Ovary (tissue), 3 donors: ENCODE measurements around the gene CHMP5.

ENCODE experiments used
- POLR2A ChIP-seq: fragments of 450-650 bp; IDR thresholded peaks from one replicate; pipeline ENCODE4 v1.6.1; 2017; ENCODE audit warnings: antibody characterized with exemption, mild to moderate bottlenecking, moderate library complexity
- TF ChIP-seq, protein P1 (sequence below), 3 donors: fragments of 450-650 bp in 2 of 3; fragments of 200-600 bp in 1 of 3; IDR thresholded peaks; one replicate each; pipeline versions ENCODE4 v1.5.1 to v1.8.0; 2016 to 2022; ENCODE audit warnings: antibody characterized with exemption in 3 of 3, mild to moderate bottlenecking in 1 of 3
- donor health status: DM: no; HTN: no; CAD: no.

DNA sequence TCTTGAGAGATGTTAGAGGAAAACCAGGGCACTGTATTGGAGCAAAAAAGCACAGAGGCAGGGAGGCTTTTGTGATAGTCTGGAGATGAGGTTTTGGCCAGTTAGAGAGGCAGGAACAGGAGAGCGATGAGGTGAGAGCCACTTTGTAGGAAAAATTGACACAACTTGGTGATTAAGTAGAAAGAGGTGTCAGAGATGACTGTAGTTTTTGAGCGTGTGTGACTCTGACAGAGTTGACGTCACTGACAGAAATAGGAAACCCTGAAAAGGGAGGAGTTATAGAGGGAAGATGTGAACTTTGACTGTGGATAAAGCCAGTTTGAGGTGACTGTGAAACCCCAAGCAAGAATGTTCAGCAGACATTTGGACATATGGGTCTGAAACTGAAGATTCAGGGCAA is 41.2 kb downstream of the CHMP5 start:
- TF ChIP-seq, protein P1, sequence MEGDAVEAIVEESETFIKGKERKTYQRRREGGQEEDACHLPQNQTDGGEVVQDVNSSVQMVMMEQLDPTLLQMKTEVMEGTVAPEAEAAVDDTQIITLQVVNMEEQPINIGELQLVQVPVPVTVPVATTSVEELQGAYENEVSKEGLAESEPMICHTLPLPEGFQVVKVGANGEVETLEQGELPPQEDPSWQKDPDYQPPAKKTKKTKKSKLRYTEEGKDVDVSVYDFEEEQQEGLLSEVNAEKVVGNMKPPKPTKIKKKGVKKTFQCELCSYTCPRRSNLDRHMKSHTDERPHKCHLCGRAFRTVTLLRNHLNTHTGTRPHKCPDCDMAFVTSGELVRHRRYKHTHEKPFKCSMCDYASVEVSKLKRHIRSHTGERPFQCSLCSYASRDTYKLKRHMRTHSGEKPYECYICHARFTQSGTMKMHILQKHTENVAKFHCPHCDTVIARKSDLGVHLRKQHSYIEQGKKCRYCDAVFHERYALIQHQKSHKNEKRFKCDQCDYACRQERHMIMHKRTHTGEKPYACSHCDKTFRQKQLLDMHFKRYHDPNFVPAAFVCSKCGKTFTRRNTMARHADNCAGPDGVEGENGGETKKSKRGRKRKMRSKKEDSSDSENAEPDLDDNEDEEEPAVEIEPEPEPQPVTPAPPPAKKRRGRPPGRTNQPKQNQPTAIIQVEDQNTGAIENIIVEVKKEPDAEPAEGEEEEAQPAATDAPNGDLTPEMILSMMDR (IDR thresholded peaks at IDR 0.05): no peak
- TF ChIP-seq POLR2A: no peak
